ENCODE measurements around the gene CRB3. TPM values are rescaled to one million over a fixed set of nuclear protein-coding genes. Genes with fewer than 3 reads are reported as not detected.

CRB3 gene
- total and polyA plus RNA-seq, 2 of the 8 experiments (the other 6 are each of a cell fraction or from before 2014, with no cell fraction given) = 21.1 to 24.6 TPM

DNA sequence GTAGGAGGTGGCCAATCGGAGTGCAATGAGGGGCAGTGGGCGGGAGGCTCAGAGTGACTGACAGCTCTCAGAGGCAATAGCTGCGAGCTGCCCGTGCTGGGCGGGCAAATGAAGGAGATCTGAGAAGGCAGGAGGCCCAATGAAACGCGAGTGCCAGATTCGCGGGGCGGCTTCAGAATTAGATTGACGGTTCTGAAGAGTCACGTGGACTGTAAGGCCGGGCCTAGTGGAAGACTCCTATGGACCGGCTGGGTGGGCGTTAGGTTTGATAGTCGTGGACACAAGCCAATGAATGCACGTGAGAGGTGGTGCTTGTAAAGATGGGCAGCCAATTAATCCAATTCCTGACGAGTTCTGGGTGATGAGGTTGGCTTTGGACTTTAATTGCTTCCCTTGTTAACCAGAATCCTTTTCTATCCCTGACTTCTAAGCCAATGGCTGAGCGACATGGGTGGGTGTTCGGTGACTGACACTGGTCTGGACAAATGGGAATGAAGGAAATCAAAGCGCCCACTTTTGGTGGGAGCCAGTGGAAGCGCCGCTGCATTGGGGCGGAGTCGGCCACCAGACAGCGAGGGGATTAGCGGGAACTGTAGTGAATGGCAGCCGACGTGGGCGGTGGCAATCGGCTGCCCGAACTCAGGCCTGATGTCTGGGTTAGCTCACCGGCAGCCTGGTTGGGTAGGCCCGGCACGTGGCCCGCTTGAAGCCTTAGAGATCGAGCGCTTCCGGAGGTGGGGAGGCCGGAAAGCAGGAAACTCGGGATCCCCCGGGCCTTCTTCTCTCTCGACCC, 38.9 kb upstream of the CRB3 start:
- Histone ChIP-seq H3K4ac (replicated peaks; ENCODE audit: insufficient read length, low read depth, low read length) (peak overlapping the region; percentile 48), H2AFZ (ENCODE audit: low read length) (0 out of 2 replicates have a peak overlapping the region, but pooled peaks have one; percentile 6), H3K4me3 (ENCODE audit: extremely low read depth in 1 of 4, insufficient read depth in 2 of 4, low read depth in 3 of 4, low read length in 4 of 4) (peak overlapping the region in 1 of 4 experiments; percentile 21; a peak in 2 of 8 replicates), H2BK12ac (ENCODE audit: low read depth, low read length) (0 out of 2 replicates have a peak overlapping the region, but pooled peaks have one; percentile 71), H4K8ac (ENCODE audit: extremely low read depth, insufficient read depth, low read length) (peak overlapping the region; percentile 66), H3K4me2 (ENCODE audit: insufficient read depth in 1 of 2, low read depth in 2 of 2, low read length in 2 of 2) (0 out of 4 replicates have a peak overlapping the region, but pooled peaks of 1 of the 2 experiments have one; percentile 10), H3K23ac (ENCODE audit: insufficient read length) (no peak overlapping the region), H3K27me3 (replicated peaks in 1 of 4; ENCODE audit: control insufficient read depth in 3 of 4, extremely low read depth in 1 of 4, insufficient read depth in 3 of 4, low read length in 3 of 4) (peaks cover 0 to 6% (median 0%) of the 10 kb centered on the region in 4 experiments; a peak in 2 of 7 replicates), H2BK15ac (ENCODE audit: low read length) (no peak overlapping the region), H4K5ac (ENCODE audit: insufficient read length, low read depth, low read length) (no peak overlapping the region), H3K36me3 (ENCODE audit: control insufficient read depth in 2 of 4, insufficient read depth in 4 of 4, low read length in 3 of 4) (peaks cover 14 to 23% (median 20%) of the 10 kb centered on the region in 4 experiments; a peak in 7 of 8 replicates), H2BK120ac (replicated peaks; ENCODE audit: low read depth, low read length) (no peak overlapping the region), H4K20me1 (replicated peaks in 1 of 2; ENCODE audit: control insufficient read depth in 1 of 2, insufficient read depth in 2 of 2, low read length in 2 of 2) (peaks cover 37 to 39% of the 10 kb centered on the region in 2 experiments), H3K4me1 (replicated peaks in 1 of 4; ENCODE audit: control insufficient read depth in 3 of 4, insufficient read depth in 4 of 4, low read length in 3 of 4) (peaks cover 0 to 4% (median 0%) of the 10 kb centered on the region in 4 experiments; a peak in 2 of 7 replicates), H3K79me2 (ENCODE audit: control insufficient read depth in 1 of 2, insufficient read depth in 2 of 2, low read length in 2 of 2) (peaks cover 34 to 40% of the 10 kb centered on the region in 2 experiments), H3K18ac (ENCODE audit: extremely low read depth, low read length) (no peak overlapping the region; the same call in 1 of the 2 replicates), H4K91ac (replicated peaks; ENCODE audit: insufficient read length, low read length) (peak overlapping the region; percentile 93), H3K9me3 (ENCODE audit: insufficient read depth in 2 of 2, low read depth in 1 of 2, low read length in 1 of 2) (peaks cover 0 to 5% of the 10 kb centered on the region in 2 experiments; a peak in 2 of 4 replicates), H3K27ac (ENCODE audit: low read depth, low read length) (no peak overlapping the region), H3K56ac (replicated peaks; ENCODE audit: insufficient read length, low read depth, low read length) (peak overlapping the region; percentile 28), H3K23me2 (ENCODE audit: low read depth, low read length) (peaks cover 8% of the 10 kb centered on the region), H2AK5ac (ENCODE audit: low read depth, low read length) (no peak overlapping the region), H3K14ac (ENCODE audit: insufficient read length) (no peak overlapping the region), H2BK20ac (ENCODE audit: low read length) (no peak overlapping the region), H3K79me1 (ENCODE audit: low read depth, low read length) (peaks cover 5% of the 10 kb centered on the region; the same call in 1 of the 2 replicates), H3K9ac (replicated peaks in 1 of 4; ENCODE audit: extremely low read depth in 1 of 4, low read depth in 3 of 4, low read length in 3 of 4) (no peak overlapping the region; a peak in 2 of 7 replicates), H2BK5ac (ENCODE audit: low read depth, low read length) (no peak overlapping the region)
- FAIRE-seq (peak; percentile 100), DNase-seq (ENCODE audit: low read depth in 1 of 2, low spot score in 2 of 2) (peak; percentile 95 to 100)
- ChIA-PET CTCF (ENCODE audit: partially characterized antibody) (interaction anchor here (0.9 to 1.4 kb wide), 2 partner anchors 9 to 107 kb away, joined by 3 to 7 read pairs; partner anchors contain the start of gene SLC25A41), POLR2A (ENCODE audit: partially characterized antibody) (interaction anchor here (0.6 to 2.3 kb wide), 20 partner anchors 10 to 214 kb away, joined by 3 to 15 read pairs (median 4); partner anchors contain the start of genes ALKBH7, CLPP, GTF2F1 and SLC25A23)
- 9% methylated on average over 42 of the region's 43 CpGs; no CpG with 5 or more reads in 1 of the 2 experiments for WGBS, 2 experiments (ENCODE audit: extremely low coverage in 1 of 2, insufficient coverage in 1 of 2, insufficient read length in 1 of 2, insufficient replicate concordance in 2 of 2, low coverage in 1 of 2, low lambda C conversion rate in 2 of 2, missing lambda C conversion rate in 1 of 2)
- TF ChIP-seq SP1 (IDR thresholded peaks at IDR 0.05; ENCODE audit: low read depth, low read length) (peak; percentile 98), CREB1 (IDR thresholded peaks at IDR 0.05) (peak; percentile 61), NANOG (IDR thresholded peaks at IDR 0.05; ENCODE audit: insufficient read depth, low read depth, low read length, poor library complexity, severe bottlenecking) (peak; percentile 5), YY1 (IDR thresholded peaks at IDR 0.05; ENCODE audit: low read depth, low read length) (peak; percentile 38; the same call in 1 of the 2 replicates), SP4 (IDR thresholded peaks at IDR 0.05; ENCODE audit: low read length) (peak; percentile 96), CBX5 (IDR thresholded peaks at IDR 0.05; ENCODE audit: low read depth, low read length) (no peak), GTF2F1 (IDR thresholded peaks at IDR 0.05; ENCODE audit: borderline replicate concordance, low read depth, low read length) (peak; percentile 47; the same call in 1 of the 2 replicates), CBX8 (IDR thresholded peaks at IDR 0.05; ENCODE audit: borderline replicate concordance, low read depth, low read length) (no peak), NRF1 (IDR thresholded peaks at IDR 0.05; ENCODE audit: low read depth, low read length) (no peak), SIX5 (IDR thresholded peaks at IDR 0.05; ENCODE audit: low read depth, low read length) (no peak)

Measured in H1 (cell line).